Stimulated activated CD8-positive, alpha-beta memory T cell treated with anti-CD3 and anti-CD28 coated beads, Interleukin-15, amount 100 ng/mL, for 4 hours (primary cell): ENCODE data around the gene RPLP1.

Source experiments
- DNase-seq, 2 donors: peaks; one replicate each; pipeline ENCODE4 v3.0.0-alpha.2; 2020; ENCODE audit warnings: low read depth in 2 of 2

Gene RPLP1

GRCh38 chr15:69468241-69469121, 15.9 kb downstream of the RPLP1 start:
- DNase-seq: peak; percentile 72 to 80

DNA sequence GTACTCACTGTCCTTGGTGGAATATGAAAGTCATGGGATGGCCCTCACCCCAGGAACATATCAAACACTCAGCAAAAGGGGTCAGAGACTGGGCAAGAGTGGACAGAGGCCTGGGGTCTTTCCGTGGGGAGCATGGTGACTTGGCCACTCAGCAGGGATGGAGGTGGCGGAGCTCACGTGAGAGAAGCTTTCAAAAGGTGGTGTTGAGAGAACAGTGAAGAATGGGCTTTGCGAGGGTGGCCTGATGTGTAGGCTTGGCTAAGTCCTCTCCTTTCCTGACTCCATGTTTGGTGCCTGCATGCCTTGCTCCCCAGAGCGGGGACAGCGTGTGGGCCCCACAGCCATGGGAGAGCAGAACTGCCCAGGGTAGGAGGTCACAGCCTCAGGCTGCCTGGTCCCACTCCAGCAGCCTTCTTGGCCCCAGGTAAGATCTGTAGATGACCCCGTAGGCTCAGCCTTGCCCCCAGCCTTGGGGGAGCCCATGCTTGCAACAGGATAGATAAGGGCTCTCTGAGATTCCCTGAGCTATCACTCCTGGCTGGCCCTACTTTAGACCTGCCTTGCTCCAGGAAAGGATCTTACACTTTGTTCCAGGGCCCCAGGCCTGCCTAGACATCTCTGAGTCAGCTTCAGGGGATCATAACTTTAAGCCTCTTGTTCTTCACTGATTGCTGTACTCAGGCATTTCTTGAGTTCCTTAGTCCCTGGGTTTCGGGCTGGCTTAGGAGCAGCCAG, 17.0 kb downstream of the RPLP1 start:
- no peak for DNase-seq

GRCh38 chr15:69472046-69472445, 19.4 kb downstream of the RPLP1 start:
- DNase-seq: no peak

- no peak for DNase-seq
Measured at GRCh38 chr15:69472562-69472961, 19.9 kb downstream of the RPLP1 start.

DNA sequence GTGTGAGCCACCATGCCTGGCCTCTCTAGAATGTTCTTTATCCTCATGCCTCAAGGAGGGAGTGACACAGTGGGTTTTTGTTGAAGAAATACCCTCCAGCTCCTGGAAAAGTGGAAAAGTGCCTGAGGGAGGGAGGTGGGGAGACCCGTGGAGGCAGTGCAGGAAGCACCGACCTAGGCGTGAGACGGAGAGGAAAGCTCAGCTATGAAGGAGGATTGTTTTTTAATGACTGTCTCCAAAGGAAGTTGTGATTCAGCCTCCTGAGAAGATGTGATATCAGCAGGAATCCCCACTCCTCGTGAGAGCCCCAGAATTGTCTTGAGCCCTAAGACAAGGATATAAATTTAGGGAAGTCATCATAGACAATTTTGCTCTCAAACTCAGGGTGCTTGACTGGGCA, 21.7 kb downstream of the RPLP1 start:
- DNase-seq: no peak

DNA sequence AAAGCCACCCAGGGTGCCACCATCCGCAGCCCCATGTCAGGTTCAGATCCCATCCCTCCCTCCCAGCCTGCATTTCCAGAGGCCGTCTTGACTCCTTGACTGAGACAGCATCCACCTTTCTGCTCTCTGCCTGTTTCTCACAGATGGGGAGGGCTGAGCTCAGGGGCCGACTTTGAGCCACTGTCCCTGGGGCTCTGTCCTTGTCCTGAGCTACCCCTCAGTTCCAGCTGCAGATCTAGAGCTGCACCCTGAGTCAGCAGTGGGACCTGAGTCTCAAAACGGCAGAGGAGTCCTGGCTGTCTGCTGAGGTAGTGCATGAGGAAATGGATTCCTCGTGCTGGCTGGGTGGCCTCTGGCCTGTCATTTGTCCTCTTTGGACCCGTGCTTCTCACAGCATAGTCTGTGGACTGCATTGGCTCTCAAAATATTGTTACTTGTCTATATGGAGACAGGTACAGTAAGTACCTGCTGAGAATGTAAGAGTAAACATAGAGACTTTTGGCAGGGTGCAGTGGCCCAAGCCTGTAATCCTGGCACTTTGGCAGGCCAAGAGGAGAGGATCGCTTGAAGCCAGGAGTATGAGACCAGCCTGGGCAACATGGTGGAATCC, 22.3 kb downstream of the RPLP1 start:
- no peak for DNase-seq

DNA sequence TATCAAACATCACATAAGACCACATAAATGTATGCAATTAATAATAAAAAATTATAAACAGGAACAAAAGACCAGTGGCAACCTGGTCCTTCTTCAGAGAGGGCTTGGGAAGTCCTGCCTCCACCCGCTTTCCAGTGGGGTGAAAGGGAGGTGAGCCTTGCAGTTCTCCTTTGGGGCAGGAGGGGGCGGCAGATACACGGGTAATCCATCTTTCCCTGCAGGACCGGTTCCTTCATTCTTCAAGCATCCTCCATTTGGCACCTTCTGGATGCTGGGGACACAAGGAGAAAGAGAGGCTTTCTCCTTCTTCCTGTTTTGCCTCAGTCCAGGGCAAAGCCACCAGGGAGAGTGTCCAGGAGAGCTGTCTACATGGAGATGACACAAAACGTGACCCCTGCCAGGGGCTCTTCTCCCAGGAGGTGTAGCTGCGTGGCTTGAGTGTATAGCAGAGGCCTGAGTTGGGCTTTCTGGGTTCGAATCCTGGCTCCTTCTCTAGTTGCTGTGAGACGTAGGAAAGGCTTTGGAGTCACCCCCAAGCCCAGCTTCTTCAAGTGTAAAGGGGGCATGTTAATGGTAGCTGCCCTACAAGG, 23.2 kb downstream of the RPLP1 start:
- peak in 1 of 2 donors; percentile 41 for DNase-seq

GRCh38 chr15:69476704-69477473, 24.3 kb downstream of the RPLP1 start:
- DNase-seq: no peak

- DNase-seq: no peak
Measured at GRCh38 chr15:69478259-69478781, 25.7 kb downstream of the RPLP1 start.

DNA sequence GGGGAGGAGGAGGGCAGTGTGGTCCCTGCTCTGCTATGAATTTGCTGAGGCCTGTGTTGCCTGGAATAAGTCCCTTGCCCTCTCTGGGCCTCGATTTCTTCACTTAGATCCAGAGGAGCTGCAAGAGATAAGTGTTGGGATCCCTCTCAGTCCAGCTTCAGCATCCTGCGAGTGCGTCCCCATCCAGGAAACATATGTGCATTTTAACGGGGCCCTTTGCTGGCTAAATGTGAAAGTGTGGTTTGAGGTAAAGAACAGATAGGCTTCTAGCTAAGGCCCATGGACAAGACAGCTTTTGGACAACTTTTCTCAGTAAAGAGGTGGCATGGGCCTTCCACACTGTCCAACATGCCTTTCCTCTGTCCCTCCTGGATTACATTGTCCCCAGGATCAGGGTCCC, 26.5 kb downstream of the RPLP1 start:
- no peak for DNase-seq

DNA sequence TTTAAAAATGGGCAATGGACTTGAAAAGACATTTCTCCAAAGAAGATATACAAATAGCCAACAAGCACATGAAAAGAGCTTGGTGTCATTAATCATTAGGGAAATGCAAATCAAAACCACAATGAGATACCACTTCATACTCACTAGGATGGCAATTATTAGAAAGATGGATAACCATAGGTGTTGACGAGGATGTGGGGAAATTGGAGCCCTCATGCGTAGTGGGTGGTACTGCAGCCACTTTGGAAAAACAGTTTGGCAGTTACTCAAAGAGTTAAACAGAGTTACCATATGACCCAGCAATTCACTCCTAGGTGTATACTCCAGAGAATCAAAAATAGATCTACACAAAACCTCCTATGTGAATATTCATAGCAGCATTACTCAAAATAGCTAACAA, 27.4 kb downstream of the RPLP1 start:
- DNase-seq: no peak

DNA sequence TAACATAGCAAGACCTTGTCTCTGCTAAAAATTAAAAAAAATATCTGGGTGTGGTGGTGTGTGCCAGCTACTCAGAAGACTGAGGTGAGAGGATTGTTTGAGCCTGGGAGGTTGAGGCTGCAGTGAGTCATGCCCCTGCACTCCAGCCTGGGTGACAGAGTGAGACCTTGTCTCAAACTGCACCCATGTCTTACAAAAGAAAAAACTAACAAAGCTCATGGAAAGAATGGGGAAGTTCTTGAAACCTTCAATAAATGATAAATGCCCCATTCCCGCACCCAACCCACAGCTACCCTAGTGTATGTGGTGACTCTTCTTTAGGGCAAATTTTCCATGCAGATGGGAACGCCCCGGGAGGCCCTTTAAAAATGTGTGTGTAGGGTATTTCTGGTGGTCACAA, 28.3 kb downstream of the RPLP1 start:
- DNase-seq: no peak

- no peak for DNase-seq
Measured at GRCh38 chr15:69482686-69483256, 30.2 kb downstream of the RPLP1 start.

GRCh38 chr15:69484837-69485236, 32.2 kb downstream of the RPLP1 start:
- DNase-seq: no peak

DNA sequence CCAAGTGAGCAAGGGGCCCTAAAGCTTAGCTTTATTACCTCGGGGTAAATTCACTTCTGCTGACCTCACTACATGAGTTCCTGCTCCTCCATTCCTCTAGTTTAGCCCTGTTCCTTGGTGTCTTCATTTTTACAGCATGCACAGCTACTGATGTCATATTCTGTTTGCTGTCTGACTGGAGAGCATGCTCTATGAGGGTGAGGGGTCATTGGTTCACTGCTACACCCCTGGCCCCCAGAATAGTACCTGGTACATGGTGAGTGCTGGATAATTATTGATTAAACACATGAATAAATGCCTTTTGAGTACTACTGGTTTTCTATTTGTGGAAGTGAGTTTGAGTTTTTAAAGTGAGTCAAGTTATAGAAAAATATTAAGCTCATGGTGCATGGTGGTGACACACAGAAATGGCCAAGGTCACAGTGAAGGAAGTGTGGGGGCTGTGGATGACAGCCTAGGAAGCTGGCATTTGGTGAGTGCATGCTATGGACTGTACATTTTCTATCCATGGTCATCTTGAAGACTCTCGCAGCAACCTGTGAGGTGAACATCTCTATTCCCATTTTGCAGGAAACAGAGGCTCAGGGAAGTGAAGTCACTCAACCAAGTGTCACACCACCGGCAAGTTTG, 34.0 kb downstream of the RPLP1 start:
- DNase-seq: no peak

- no peak for DNase-seq
Measured at GRCh38 chr15:69489073-69489571, 36.5 kb downstream of the RPLP1 start.

DNA sequence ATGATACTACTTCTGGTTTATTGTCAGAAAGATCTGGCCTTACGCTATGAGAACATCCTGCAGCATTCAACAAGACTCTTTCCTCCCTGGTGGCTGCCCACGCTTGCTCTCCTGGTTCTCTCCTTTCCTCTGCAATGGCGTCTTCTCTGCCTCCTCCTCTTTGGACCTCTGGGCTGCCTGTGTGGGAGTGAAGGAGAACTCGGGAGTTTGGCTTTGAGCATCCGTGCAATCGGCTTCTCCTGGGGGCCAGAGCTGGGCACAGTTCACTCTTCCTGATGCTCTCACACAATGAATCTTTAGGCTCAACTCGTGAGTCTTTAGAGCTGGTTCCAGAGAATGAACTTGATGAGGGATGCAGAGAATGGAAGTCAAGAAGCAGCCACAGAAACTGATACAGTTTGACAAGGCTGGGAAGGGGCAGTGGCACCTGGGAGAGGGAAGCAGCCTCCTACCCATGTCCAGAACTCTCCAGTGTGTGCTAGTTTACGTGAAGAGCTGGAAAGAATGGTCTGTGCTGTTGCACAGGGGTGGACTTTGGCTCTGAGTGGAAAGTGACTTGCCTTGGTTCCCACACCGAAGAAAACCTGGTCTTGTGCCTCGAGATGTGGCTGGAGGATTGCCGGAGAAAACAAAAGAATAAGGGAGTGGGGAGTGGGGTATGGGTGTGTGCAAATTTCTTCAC, 37.9 kb downstream of the RPLP1 start:
- DNase-seq: no peak

GRCh38 chr15:69491038-69491505, 38.5 kb downstream of the RPLP1 start:
- DNase-seq: no peak

GRCh38 chr15:69493406-69493805, 40.8 kb downstream of the RPLP1 start:
- no peak for DNase-seq

DNA sequence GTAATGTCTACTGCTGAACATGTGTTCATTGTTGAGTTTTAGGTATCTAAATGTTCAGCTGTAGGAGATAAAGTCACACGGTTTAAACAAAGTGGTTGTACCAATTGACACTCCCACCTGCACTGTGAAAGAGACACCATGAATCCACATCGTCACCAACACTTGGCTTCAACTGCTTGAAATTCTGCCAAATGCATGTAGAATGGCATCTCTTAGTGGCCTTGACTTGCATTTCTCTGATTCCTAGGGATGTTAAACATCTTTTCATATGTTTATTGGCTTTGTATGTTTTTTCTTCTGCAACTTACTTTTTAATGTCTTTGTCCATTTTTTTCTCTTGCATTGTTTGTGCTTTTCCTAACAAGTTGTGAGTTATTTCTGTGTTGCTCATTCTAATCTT, 43.4 kb downstream of the RPLP1 start:
- DNase-seq: no peak
